HEK293 (cell line): Measurements from ENCODE around the gene MYO1E.

ENCODE experiments used
- CTCF ChIA-PET: fragments of 350-600 bp; formaldehyde crosslinking; extraction: SDS; loops from one replicate; lab custom pipeline; 2021; ENCODE audit warnings: antibody characterized with exemption; lab: Yijun Ruan, JAX
- POLR2A ChIA-PET: fragments of 300-600 bp; formaldehyde crosslinking; extraction: SDS; loops from one replicate; lab custom pipeline; 2020; ENCODE audit warnings: antibody characterized with exemption, inconsistent platforms; lab: Yijun Ruan, JAX
- H3K27ac ChIP-seq: fragments of 200-500 bp; sonication (Bioruptor generic); 2 replicates; pipeline ENCODE4 v1.5.1; 2014; ENCODE audit warnings: low read depth, low read length, control low read depth, inconsistent platforms; ENCODE audit errors: extremely low read depth
- H3K36me3 ChIP-seq, 2 experiments: fragments of 200-500 bp in 1 of 2; sonication (Bioruptor generic) in 1 of 2; 1 replicate in 1 of 2; 2 replicates in 1 of 2; pipeline ENCODE4 v1.5.1; 2014 to 2017; ENCODE audit warnings: inconsistent platforms in 2 of 2, low read length in 2 of 2; ENCODE audit not compliant: control insufficient read depth in 2 of 2, insufficient read depth in 1 of 2
- H3K4me1 ChIP-seq: fragments of 200-500 bp; sonication (Bioruptor generic); 2 replicates; pipeline ENCODE4 v1.5.1; 2014; ENCODE audit warnings: mild to moderate bottlenecking, low read length, inconsistent platforms; ENCODE audit not compliant: control insufficient read depth, insufficient read depth
- H3K4me3 ChIP-seq: 2 replicates; pipeline ENCODE4 v1.5.1; 2011; ENCODE audit warnings: low read depth, mild to moderate bottlenecking, control low read depth, low read length, moderate library complexity
- H3K9me3 ChIP-seq: fragments of 200-500 bp; sonication (Bioruptor generic); 2 replicates; pipeline ENCODE4 v1.5.1; 2014; ENCODE audit warnings: low read depth, low read length, inconsistent platforms; ENCODE audit not compliant: control insufficient read depth, insufficient read depth
- GLIS1 ChIP-seq: fragments of 450-650 bp; formaldehyde crosslinking; IDR thresholded peaks from 2 replicates; pipeline ENCODE4 v1.5.1; 2016; ENCODE audit warnings: missing biosample characterization, missing genetic modification characterization
- OSR2 ChIP-seq: fragments of 450-650 bp; formaldehyde crosslinking; IDR thresholded peaks from 2 replicates; pipeline ENCODE4 v1.5.1; 2016; ENCODE audit warnings: missing biosample characterization, missing genetic modification characterization
- PRDM4 ChIP-seq: fragments of 450-650 bp; formaldehyde crosslinking; IDR thresholded peaks from 2 replicates; pipeline ENCODE4 v1.5.1; 2017; ENCODE audit warnings: missing biosample characterization, missing genetic modification characterization
- SP7 ChIP-seq: fragments of 450-650 bp; formaldehyde crosslinking; IDR thresholded peaks from 2 replicates; pipeline ENCODE4 v1.5.1; 2016; ENCODE audit warnings: missing biosample characterization, missing genetic modification characterization
- ZBTB11 ChIP-seq: fragments of 450-650 bp; formaldehyde crosslinking; conservative IDR thresholded peaks from 2 replicates; pipeline ENCODE4 v1.5.1; 2016; ENCODE audit warnings: low read depth, missing biosample characterization, missing genetic modification characterization
- ZNF26 ChIP-seq: fragments of 450-650 bp; formaldehyde crosslinking; IDR thresholded peaks from 2 replicates; pipeline ENCODE4 v1.5.1; 2016; ENCODE audit warnings: missing biosample characterization, missing genetic modification characterization
- ZNF600 ChIP-seq: fragments of 450-650 bp; formaldehyde crosslinking; IDR thresholded peaks from 2 replicates; pipeline ENCODE4 v1.5.1; 2016; ENCODE audit warnings: missing biosample characterization, missing genetic modification characterization
- ZNF639 ChIP-seq: fragments of 450-650 bp; formaldehyde crosslinking; IDR thresholded peaks from 2 replicates; pipeline ENCODE4 v1.5.1; 2016; ENCODE audit warnings: missing biosample characterization, missing genetic modification characterization
- TF ChIP-seq, protein P1 (sequence below): fragments of 450-650 bp; formaldehyde crosslinking; IDR thresholded peaks from 2 replicates; pipeline ENCODE4 v1.5.1; 2017; ENCODE audit warnings: missing biosample characterization, missing genetic modification characterization
- TF ChIP-seq, protein P2 (sequence below): fragments of 450-650 bp; formaldehyde crosslinking; IDR thresholded peaks from 2 replicates; pipeline ENCODE4 v1.5.1; 2016; ENCODE audit warnings: missing biosample characterization, missing genetic modification characterization
- TF ChIP-seq, protein P3 (sequence below): fragments of 450-650 bp; formaldehyde crosslinking; conservative IDR thresholded peaks from 2 replicates; pipeline ENCODE4 v1.5.1; 2016; ENCODE audit warnings: low read depth, missing biosample characterization, missing genetic modification characterization

MYO1E gene

GRCh38 chr15:59296181-59296617 lies 76.5 kb downstream of the MYO1E start (continued):
- TF ChIP-seq ZNF600 (tag by site-specific recombination) (peak; percentile 81), ZNF639 (tag by site-specific recombination) (no peak)

GRCh38 chr15:59295261-59296001 lies 77.2 kb downstream of the MYO1E start:
- ChIA-PET POLR2A (interaction anchor here (0.5 kb wide), 1 partner anchor 8 kb away, joined by 3 read pairs; no protein-coding TSS in a partner anchor), CTCF (interaction anchor here (0.7 to 1.1 kb wide), 2 partner anchors 11 to 48 kb away, joined by 5 read pairs; no protein-coding TSS in a partner anchor)
- Histone ChIP-seq H3K9me3 (no peaks in the 10 kb centered on the region), H3K36me3 (no peaks in the 10 kb centered on the region), H3K4me3 (no peak overlapping the region), H3K4me1 (peaks cover 9% of the 10 kb centered on the region; the same call in 1 of the 2 replicates), H3K27ac (no peak overlapping the region)
- TF ChIP-seq, protein P1, sequence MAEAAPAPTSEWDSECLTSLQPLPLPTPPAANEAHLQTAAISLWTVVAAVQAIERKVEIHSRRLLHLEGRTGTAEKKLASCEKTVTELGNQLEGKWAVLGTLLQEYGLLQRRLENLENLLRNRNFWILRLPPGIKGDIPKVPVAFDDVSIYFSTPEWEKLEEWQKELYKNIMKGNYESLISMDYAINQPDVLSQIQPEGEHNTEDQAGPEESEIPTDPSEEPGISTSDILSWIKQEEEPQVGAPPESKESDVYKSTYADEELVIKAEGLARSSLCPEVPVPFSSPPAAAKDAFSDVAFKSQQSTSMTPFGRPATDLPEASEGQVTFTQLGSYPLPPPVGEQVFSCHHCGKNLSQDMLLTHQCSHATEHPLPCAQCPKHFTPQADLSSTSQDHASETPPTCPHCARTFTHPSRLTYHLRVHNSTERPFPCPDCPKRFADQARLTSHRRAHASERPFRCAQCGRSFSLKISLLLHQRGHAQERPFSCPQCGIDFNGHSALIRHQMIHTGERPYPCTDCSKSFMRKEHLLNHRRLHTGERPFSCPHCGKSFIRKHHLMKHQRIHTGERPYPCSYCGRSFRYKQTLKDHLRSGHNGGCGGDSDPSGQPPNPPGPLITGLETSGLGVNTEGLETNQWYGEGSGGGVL (tag by site-specific recombination), result peak; percentile 22; the same call in 1 of the 2 replicates
- TF ChIP-seq OSR2 (tag by site-specific recombination), result peak; percentile 60; the same call in 1 of the 2 replicates
- TF ChIP-seq ZNF26, result no peak
- TF ChIP-seq, protein P2, sequence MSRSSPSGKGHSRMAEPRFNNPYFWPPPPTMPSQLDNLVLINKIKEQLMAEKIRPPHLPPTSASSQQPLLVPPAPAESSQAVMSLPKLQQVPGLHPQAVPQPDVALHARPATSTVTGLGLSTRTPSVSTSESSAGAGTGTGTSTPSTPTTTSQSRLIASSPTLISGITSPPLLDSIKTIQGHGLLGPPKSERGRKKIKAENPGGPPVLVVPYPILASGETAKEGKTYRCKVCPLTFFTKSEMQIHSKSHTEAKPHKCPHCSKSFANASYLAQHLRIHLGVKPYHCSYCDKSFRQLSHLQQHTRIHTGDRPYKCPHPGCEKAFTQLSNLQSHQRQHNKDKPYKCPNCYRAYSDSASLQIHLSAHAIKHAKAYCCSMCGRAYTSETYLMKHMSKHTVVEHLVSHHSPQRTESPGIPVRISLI (tag by site-specific recombination), result peak; percentile 86; the same call in 1 of the 2 replicates
- TF ChIP-seq ZBTB11, result peak; percentile 34; the same call in 1 of the 2 replicates
- TF ChIP-seq PRDM4, result no peak
- peak; percentile 88 for TF ChIP-seq SP7 (tag by site-specific recombination)
- TF ChIP-seq GLIS1 (tag by site-specific recombination), result peak; percentile 45; the same call in 1 of the 2 replicates
- TF ChIP-seq, protein P3, sequence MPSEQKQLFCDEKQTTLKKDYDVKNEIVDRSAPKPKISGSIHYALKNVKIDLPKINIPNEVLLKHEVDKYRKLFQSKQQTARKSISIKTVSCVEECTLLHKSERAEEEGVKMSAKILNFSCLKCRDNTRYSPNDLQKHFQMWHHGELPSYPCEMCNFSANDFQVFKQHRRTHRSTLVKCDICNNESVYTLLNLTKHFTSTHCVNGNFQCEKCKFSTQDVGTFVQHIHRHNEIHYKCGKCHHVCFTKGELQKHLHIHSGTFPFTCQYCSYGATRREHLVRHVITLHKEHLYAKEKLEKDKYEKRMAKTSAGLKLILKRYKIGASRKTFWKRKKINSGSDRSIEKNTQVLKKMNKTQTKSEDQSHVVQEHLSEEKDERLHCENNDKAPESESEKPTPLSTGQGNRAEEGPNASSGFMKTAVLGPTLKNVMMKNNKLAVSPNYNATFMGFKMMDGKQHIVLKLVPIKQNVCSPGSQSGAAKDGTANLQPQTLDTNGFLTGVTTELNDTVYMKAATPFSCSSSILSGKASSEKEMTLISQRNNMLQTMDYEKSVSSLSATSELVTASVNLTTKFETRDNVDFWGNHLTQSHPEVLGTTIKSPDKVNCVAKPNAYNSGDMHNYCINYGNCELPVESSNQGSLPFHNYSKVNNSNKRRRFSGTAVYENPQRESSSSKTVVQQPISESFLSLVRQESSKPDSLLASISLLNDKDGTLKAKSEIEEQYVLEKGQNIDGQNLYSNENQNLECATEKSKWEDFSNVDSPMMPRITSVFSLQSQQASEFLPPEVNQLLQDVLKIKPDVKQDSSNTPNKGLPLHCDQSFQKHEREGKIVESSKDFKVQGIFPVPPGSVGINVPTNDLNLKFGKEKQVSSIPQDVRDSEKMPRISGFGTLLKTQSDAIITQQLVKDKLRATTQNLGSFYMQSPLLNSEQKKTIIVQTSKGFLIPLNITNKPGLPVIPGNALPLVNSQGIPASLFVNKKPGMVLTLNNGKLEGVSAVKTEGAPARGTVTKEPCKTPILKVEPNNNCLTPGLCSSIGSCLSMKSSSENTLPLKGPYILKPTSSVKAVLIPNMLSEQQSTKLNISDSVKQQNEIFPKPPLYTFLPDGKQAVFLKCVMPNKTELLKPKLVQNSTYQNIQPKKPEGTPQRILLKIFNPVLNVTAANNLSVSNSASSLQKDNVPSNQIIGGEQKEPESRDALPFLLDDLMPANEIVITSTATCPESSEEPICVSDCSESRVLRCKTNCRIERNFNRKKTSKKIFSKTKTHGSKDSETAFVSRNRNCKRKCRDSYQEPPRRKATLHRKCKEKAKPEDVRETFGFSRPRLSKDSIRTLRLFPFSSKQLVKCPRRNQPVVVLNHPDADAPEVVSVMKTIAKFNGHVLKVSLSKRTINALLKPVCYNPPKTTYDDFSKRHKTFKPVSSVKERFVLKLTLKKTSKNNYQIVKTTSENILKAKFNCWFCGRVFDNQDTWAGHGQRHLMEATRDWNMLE (tag by site-specific recombination), result peak; percentile 12; the same call in 1 of the 2 replicates
